Activated T-cell treated with anti-CD3 and anti-CD28 coated beads for 48 hours (primary cell): ENCODE data around the gene SLC9A9.

Experiments used
- DNase-seq: peaks from one replicate; pipeline ENCODE4 v3.0.0-alpha.2; 2020; ENCODE audit warnings: low read depth

SLC9A9 gene

DNA sequence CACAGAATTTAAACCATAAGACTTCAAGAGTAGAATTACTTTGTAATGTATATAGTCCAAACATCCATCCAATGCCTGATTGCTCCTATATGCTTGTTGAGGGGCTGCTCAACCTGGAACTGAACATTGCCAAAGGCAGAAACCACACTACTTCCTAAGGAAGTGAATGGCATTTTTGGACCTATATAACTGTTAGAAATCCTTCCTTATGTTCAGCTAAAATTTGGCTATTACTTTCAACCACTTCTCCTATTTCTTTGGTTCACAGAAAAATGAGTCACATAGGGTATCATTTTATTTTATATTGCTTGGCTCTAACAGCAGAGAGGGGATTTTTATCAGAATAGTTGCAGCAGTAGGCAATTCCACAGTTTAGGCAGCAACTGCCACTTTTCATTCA is 342.1 kb downstream of the SLC9A9 start:
- DNase-seq, result no peak

DNA sequence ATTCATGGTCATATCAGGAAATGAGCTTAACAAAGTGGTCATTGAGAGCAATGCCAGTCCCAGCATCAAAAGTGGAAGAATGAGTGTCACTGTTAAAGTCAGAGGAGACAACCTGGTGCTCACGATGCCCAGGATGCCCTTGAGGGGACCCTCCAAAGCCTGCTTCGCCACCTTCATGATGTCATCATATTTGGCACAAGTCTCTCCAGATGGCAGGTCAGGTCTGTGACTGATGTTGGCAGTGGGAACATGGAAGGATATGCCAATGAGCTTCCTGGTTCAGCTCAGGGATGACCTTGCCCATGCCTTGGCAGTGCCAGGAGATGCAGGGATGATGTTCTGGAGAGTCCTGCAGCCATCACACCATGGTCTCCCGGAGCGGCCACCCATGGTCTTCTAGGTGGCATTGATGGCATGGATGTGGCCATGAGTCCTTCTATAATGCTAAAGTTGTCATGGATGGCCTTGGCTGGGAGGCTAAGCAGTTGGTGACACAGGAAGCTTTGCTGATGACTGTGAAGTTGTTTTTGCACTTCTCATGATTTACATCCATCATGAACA is 344.9 kb downstream of the SLC9A9 start:
- DNase-seq, result no peak

DNA sequence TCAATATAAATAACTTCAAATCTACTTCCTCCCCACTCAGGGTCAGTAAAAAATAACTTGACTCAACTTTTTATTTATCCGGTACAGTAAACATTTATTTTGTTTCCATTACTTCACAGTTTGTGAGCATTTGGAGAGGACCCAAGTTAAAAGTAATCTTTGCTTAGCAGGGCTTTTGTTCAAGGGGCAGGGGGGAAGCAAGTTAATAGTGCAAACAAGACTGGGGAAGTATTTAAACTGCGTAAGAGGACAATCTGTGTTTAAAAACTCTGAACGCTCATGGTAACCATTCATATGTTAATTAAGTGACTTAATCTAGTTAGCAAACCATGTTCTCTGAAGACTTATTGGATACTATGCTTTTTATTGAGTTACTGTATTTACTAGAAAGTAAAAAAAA is 346.2 kb downstream of the SLC9A9 start:
- DNase-seq, result no peak

DNA sequence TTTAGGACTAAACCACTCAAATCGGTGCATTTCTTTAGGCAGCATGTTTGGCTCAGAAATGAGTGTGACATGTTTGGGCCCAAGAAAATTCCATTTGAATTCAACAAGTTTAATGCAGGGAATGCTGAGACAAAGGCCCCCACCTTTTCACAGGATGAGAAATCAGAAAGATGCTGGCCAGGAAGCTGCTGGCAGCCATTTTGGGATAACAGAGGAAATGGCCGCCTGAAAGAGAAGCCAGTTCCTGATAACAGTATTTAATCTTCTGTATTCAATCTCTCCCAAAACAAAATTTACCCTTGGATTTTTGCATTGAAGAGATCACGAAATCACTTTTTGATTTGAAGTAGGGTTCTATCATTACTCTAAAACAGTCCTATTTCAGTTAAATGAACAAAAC is 350.9 kb downstream of the SLC9A9 start:
- no peak for DNase-seq

DNA sequence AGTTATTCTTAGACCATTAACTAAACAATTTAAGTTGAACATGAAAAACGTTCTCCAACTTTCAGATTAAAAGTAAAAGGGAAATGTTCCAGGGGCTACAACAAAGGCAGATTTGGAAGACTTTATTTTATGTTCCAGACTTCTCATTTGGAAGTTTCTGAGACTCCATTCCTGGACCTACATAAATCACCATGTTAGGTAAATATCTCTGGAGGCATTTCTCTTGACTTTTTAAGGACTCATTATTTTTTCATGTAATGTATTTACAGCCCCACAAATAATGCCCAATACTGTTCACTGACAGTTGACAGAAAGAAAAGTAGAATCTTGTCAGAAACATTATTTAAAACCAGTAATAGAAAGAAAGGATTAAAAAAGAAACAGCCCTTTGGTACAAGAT is 352.1 kb downstream of the SLC9A9 start:
- DNase-seq, result no peak

DNA sequence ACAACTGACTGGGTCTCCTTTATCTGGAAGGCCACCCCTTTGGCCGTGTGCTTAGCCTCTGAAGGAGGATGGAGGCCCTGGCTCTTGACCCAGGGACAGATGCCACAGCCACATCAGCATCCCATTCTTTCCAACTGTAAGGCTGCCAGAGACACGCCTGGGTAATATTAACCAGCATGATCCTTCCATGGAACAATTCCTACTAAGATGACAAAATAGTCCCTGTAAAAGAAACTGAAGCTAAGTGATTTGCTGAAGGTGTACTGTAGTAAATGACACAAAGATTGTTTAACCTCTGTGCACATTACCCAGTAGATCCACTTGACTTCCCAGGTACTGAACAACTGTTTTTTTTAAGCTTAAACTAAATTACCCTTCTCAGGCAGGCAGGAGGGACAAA is 352.7 kb downstream of the SLC9A9 start:
- DNase-seq, result no peak

DNA sequence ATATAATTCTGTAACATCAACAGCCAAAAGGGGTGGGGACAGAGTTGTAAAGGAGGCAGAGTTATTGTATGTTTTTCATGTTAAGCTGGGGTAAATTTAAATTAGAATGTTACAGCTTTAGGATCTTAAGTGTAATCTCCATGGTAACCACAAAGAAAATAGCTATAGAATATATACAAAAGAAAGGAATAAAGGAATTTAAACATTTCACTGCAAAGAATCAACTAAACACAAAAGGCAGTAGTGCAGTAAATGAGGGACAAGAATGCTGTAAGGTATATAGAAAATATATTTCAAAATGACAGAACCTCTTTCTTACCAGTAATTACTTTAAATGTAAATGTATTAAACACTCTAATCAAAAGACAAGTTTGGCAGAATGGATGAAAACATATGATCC is 361.7 kb downstream of the SLC9A9 start:
- DNase-seq, result no peak

DNA sequence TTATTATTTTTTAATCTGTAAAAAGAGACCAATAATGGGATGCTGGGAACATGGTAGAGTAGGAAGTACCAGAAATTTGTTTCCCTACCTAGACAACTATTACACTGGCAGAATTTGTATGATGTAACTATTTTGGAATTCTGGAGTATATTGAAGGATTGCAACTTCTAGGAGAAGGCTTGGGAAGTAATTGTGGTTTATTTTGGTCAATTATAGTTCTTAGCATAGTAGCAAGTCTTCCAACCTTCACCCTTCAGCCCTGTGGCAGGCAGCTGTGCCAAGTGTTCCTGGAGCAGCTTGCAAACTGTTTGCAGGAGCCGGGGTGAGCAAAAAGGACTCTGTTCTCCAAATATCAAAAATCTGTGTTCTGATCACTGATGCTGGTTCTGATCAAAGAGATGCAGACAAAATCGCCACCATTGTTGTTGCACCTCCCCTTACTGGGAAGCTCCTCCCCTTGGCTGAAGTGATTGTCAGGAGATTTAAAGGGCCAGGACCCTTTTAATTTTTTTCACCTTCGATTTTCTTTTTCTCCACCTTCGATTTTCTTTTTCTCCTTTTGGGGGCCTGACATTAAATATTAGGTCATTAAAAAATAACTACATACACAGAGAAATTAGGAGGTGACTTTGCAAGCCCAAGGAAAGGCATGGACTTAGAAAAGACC is 363.3 kb downstream of the SLC9A9 start:
- DNase-seq, result no peak

DNA sequence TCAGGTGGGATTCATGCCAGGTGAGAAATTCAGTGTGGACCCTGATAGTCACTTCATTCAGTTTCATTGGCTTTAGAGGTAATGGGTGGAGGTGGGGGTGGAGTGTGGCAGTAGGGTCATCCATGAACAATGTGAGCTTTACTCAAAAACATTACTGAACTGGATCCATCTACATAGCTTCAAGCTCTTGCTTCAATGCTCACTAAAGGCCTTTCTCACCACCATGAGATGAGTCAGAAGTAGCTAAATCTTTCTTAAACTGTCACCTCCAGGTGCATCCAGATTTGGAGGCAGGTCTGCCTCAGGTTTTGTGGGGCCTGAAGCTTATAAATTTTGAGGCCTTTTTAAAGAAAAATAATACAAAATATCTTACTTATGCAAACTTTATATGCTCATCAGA is 365.1 kb downstream of the SLC9A9 start:
- no peak for DNase-seq

DNA sequence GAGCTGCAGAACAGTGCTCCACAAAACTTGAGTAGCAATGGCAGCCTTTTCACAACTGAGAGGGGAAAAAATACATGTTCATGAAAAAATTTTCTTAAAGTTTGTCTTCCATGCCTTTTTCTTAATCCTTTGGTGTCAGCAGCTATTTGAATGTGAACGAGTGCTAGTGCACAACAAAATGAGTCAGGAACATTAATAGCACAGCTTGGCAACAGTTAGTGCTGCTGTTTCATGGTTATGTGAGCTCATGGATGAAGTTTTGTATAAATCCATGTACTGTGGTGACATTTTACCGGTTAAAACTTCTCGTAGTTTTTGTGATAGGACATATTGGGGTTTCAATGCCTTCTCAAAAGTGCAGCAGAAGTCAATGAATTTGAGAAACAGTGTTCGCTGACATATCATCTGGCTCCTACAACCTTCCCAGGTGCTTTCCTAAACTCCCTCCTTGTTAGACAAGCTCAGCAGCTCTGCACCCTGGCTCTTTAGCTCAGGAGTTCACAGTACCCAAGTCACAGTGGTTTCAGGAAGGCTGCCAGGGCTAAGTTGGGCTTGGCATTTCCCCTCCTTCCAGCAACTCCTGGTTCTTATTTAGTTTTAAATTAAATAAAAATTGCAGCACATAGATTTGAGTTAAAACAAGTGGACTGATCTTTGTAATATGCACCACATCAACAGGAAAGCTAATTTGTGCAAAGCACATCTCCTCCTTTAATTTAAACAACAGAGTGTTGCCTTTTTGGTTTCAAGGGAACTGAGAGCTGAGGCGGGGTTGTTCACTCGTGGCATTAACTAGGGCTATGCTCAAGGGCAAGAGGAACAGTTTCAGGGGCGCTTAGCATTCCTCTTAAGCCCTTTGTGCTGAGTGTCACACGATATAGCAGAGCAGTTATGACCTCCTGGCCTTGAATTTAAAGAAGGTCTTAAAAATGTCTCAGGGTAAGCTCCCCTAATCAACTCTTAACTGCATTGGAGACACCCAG is 365.9 kb downstream of the SLC9A9 start:
- no peak for DNase-seq

DNA sequence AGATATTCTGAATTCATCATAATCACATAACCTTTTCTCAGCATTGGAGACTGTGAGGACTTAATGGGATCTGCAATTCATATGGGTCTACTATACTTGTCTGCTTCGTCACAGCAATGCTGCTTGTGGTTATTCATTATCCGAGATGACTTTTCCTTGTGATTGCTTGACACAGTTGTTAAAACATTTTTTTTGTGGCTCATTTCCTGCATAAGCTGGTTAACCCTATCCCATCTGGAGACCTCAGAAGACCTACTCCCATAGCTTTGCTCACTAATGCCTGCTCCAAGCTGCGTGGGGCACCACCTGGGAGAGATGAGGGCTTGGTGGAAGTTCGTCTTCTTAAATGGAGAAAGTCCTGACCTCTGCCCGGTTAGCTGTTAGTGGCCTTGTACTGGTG is 367.9 kb downstream of the SLC9A9 start:
- no peak for DNase-seq

DNA sequence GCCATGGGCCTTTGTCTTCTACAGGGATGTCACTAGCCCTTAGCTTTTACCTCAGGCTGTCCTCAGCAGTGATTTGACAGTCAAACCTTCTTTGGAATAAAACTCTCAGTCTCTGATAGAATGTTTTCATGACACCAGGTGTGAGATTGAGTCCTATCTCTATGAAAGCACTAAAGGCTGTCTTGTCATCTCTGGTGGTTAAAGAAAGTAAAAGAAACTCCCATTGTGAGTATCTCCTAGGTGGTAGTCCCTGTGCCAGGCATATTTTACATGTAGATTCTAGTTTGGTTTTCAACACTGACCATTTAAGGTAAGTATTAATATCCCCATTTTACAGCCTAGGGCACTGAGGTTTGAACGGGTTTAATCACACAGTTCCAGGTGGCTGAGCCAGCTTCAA is 368.5 kb downstream of the SLC9A9 start:
- no peak for DNase-seq

DNA sequence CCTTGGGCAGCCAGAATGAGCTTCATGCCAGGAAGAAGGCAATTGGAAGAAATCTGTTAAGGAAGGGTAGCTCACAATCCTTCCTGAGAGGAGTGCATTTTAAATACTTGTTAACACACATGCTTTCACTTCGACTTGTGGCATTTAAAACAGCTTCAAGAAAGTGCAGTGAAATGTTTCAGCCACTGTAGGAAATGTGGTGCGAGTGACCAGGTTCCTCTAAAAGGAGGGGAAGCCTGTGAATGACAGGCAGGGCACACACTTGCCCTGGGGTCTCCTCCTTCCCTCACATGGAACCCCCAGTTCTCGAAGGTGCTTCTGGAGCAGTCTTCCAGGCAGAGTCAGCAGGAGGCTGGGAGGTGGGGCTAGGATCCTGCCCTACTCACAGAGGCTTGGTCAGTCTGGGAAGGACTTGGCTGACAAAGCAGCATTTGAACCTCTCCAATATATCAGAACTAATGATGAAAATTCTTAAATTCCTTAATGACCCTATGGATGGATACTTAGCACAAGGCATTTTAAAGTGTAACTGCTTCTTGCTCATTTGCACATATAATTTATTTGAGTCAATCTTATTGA is 370.1 kb downstream of the SLC9A9 start:
- DNase-seq, result no peak

DNA sequence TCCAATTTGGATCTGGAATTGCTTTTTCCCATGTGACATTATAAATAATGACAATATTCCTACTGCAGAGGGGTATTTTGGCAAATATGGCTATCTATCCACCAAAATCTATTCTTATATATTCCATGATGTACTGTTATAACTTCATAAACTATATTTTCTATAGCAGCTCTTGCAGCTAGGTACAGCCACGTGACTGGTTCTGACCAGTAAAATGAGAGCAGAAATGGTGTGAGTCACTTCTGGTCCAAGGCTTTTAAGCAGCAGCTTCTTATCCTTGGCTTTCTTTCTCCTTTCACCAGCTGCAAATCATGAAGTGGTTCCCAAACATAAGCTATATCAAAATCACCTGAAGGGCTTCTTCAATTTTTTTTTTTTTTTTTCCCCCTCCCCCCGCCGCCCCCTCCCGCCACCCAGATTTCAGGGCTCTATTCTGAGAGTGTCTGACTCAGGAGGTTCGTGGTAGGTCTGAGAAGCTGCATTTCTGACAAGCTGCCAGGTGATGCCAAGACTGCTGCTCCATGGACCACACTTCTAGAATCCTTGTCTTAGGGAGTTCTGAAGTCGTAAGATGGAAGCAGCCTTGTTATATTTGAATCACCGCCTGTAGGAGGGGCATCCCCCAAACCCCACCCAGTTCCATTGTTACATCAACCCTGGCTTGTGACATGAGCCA is 371.2 kb downstream of the SLC9A9 start:
- no peak for DNase-seq

DNA sequence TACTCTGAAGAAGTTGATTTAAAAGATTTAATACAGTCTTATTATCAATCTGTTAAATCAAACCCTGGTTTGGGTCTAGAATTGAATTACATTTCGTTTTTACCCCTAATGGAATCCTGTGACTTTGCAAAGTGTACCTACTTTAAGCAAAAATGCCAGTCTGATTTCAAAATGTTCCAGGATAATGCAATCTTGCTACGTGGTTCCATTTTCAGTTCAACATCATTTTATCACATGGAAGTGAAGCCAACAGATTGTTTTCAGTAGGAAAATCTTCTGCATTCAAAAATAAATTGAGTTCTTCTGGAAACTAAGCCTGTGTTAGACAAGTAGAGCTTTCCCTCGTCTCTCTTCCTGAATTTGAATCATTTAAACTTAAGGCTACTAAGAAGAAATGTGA is 372.3 kb downstream of the SLC9A9 start:
- DNase-seq, result no peak

DNA sequence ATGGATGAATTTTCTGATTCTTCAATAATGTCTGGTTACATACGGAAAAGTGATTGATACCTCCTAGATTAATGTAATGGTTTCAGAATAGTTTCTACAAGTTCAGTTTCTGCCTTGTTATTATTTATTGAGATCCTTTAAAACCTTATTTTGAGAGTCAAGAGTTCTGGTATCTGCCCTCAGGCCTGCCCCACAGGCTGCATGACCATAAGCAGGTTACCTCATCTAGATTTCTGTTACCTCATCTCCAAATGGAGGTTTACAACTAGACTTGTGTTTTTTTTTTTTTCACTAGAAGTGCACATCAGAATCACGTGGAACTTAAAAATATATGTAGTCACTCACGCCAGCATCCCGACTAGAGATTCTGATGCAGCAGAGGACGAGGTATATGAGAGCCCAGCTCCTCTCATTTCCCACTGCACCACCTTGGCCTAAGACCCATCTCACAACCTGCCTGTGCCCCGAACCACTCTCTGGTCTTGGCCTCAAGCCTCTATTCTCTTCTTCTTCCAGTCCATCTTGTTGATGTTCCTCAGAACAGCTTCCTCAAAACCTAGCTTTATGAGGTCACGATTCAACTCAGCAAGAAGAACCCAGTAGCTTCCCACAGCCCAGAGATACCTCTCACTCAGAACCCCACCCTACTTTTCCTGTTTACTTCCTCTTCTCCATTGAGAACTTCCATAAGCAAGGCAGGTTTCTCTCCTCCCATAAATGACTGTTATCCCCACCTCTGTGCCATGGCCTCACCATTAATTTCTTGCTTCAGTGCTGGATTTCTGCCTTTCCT is 375.3 kb downstream of the SLC9A9 start:
- DNase-seq, result no peak

DNA sequence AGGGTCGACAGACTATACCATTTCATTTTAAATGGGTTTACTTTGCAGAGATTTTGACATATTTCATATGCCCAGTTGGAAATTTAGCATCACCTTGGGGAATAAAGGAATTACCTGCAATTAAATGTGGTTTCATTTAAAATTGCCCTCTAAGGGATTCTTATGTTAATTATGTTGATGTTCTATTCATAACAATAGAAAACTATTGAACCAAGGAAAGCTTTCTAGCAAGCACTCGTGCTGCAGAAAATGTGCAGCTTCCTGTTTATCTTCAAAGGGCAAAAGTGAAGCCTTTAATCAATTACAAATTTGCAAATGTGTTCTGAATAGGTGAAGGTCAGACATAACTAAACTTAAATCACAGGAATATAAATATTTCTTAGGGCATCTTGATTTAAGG is 376.6 kb downstream of the SLC9A9 start:
- no peak for DNase-seq

DNA sequence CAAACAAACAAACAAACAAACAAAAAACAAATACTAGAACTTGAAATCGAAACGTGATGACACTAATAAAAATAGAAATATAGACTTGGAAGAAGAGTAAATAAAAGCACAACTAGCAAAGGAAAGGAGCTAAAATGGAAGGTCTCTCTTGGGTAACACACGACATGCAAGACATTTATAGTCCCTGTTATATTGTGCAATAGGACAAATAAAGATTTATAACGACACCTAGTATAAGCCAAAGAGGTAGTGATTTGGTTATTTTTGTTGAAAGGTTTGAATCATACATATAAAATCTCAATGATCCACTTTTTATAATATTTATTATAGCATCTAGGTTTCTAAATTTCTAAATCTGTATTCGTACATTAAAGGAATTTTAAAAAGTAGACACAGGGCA is 379.1 kb downstream of the SLC9A9 start:
- no peak for DNase-seq

DNA sequence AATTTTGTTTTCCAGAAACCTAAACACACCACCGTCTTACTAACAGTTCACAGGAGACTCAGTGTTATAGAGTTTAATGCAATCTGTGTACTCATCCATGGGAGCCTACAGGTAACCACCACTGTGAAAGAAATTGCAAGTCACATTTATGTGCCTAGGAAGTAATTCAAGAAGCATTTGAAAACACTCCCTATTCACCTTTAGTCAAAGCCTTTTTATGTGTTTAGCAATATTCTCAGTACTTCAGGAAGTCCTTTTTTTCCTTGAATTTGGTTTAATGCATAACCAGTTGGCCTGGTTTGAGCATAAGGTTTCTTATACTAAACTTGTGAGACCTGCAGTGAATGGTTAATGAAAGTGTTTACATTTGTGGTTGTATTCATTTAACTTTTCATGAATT is 382.6 kb downstream of the SLC9A9 start:
- no peak for DNase-seq

DNA sequence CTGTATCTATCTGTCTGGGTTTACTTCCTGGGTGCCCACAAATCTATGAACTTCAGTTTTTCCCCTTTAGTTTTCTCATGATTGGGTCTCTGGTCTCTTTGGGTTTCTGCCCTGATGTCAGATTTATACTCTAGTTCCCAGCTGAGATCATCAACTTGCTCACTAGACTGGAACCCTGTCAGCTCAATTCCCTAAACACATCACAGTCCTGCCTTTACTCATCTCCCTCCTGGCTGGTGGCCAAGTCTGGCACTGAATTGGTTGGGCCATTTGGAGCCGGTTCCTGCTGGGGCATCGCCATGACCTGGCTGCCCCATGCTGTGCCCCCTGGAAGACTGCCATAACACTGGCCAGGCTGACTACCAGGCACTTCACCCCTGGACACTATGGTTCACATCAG is 383.4 kb downstream of the SLC9A9 start:
- DNase-seq, result no peak

DNA sequence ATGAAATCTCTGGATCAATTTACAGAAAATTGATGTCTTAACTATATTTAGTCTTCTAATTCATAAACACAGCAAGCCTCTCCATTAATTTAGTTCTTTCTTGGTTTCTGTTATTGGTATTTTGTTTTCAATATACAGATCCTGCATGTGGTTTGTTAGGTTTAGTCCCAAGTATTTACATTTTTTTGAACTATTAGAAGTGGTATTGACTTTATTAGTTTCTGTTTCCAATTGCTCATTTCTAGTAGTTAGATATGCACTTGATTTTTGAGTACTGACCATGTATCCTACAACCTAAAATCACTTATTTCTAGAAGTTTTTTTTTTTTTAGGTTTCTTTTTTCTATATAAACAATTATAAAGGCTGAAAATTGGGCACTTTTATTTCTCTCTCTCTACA is 392.8 kb downstream of the SLC9A9 start:
- DNase-seq, result no peak
